GM21825 (cell line): ENCODE data around the gene CDH4.

Source experiments
- ATAC-seq: cut with Tn5 transposase; IDR thresholded peaks from one replicate; pipeline ENCODE4 v1.9.1; 2021; ENCODE audit warnings: mild to moderate bottlenecking, moderate library complexity; ENCODE audit not compliant: unreplicated experiment

CDH4 gene

GRCh38 chr20:61953037-61954021 lies 701.3 kb downstream of the CDH4 start:
- ATAC-seq = no peak

GRCh38 chr20:61954276-61955021 lies 702.4 kb downstream of the CDH4 start:
- ATAC-seq = no peak

- no peak for ATAC-seq
Observed at GRCh38 chr20:61955668-61956395, 703.8 kb downstream of the CDH4 start.

GRCh38 chr20:61956396-61957342 lies 704.6 kb downstream of the CDH4 start:
- ATAC-seq = no peak

GRCh38 chr20:61957961-61958715 lies 706.1 kb downstream of the CDH4 start:
- ATAC-seq = no peak

- no peak for ATAC-seq
Observed at GRCh38 chr20:61958773-61959700, 707.0 kb downstream of the CDH4 start.

GRCh38 chr20:61960836-61961235 lies 708.8 kb downstream of the CDH4 start:
- ATAC-seq = no peak

GRCh38 chr20:61963149-61963548 lies 711.1 kb downstream of the CDH4 start:
- no peak for ATAC-seq

GRCh38 chr20:61963885-61964674 lies 712.0 kb downstream of the CDH4 start:
- ATAC-seq = no peak

- no peak for ATAC-seq
Observed at GRCh38 chr20:61964675-61965605, 712.9 kb downstream of the CDH4 start.

GRCh38 chr20:61965606-61966491 lies 713.8 kb downstream of the CDH4 start:
- ATAC-seq = no peak

- ATAC-seq = no peak
Observed at GRCh38 chr20:61966492-61967244, 714.6 kb downstream of the CDH4 start.

GRCh38 chr20:61967300-61967699 lies 715.2 kb downstream of the CDH4 start:
- no peak for ATAC-seq

GRCh38 chr20:61968036-61968810 lies 716.2 kb downstream of the CDH4 start:
- no peak for ATAC-seq
